ENCODE results near the gene MRTO4. TPM values are rescaled to one million over a fixed set of nuclear protein-coding genes. Genes with fewer than 3 reads are reported as not detected.

MRTO4 gene
- total and polyA plus RNA-seq, 2 of the 13 experiments (the other 11 are each of a cell fraction or from before 2014, with no cell fraction given): 28.1 to 59.2 TPM

GRCh38 chr1:19251305-19252196, at the start of gene MRTO4, which contains the start of gene EMC1 (continued):
- TF ChIP-seq ZNF367 (CRISPR knock-in tag; IDR thresholded peaks at IDR 0.05; ENCODE audit: borderline replicate concordance) (no peak), CEBPB (IDR thresholded peaks at IDR 0.05; ENCODE audit: borderline replicate concordance, low read depth, low read length) (no peak), HDAC1 (CRISPR knock-in tag; IDR thresholded peaks at IDR 0.05) (peak; percentile 98), NFAT5 (CRISPR knock-in tag; IDR thresholded peaks at IDR 0.05) (peak; percentile 77; the same call in 1 of the 2 replicates), ZNF569 (CRISPR knock-in tag; IDR thresholded peaks at IDR 0.05; ENCODE audit: borderline replicate concordance) (no peak), ZNF296 (CRISPR knock-in tag; conservative IDR thresholded peaks at IDR 0.05) (0 out of 2 replicates have a peak, but pooled peaks have one; percentile 13), ZNF510 (CRISPR knock-in tag; IDR thresholded peaks at IDR 0.05; ENCODE audit: low read depth) (peak; percentile 93; the same call in 1 of the 2 replicates), RELA (CRISPR knock-in tag; IDR thresholded peaks at IDR 0.05) (no peak), FOXJ3 (CRISPR knock-in tag; IDR thresholded peaks at IDR 0.05; ENCODE audit: borderline replicate concordance) (no peak), FOXO1 (CRISPR knock-in tag; IDR thresholded peaks at IDR 0.05) (peak; percentile 64; the same call in 1 of the 2 replicates), PHF20 (CRISPR knock-in tag; IDR thresholded peaks at IDR 0.05) (peak; percentile 96), NFRKB (IDR thresholded peaks at IDR 0.05) (no peak), MXD3 (CRISPR knock-in tag; IDR thresholded peaks at IDR 0.05) (peak; percentile 97), ZNF556 (CRISPR knock-in tag; IDR thresholded peaks at IDR 0.05; ENCODE audit: borderline replicate concordance) (peak; percentile 67), JUN (CRISPR knock-in tag; IDR thresholded peaks at IDR 0.05) (no peak), HMGA1 (CRISPR knock-in tag; conservative IDR thresholded peaks at IDR 0.05) (no peak), TIGD3 (CRISPR knock-in tag; IDR thresholded peaks at IDR 0.05; ENCODE audit: borderline replicate concordance) (peak; percentile 80; the same call in 1 of the 2 replicates), ZNF776 (CRISPR knock-in tag; IDR thresholded peaks at IDR 0.05) (peak; percentile 83), SP4 (CRISPR knock-in tag; IDR thresholded peaks at IDR 0.05) (peak; percentile 91), NCOA2 (CRISPR knock-in tag; IDR thresholded peaks at IDR 0.05) (peak; percentile 42; the same call in 1 of the 2 replicates), ARNT2 (CRISPR knock-in tag; IDR thresholded peaks at IDR 0.05; ENCODE audit: low read depth) (peak; percentile 54), RXRB (CRISPR knock-in tag; IDR thresholded peaks at IDR 0.05; ENCODE audit: borderline replicate concordance) (peak; percentile 33; the same call in 1 of the 2 replicates), ZNF557 (CRISPR knock-in tag; IDR thresholded peaks at IDR 0.05) (no peak), ZNF354B (CRISPR knock-in tag; IDR thresholded peaks at IDR 0.05) (no peak), KLF9 (CRISPR knock-in tag; IDR thresholded peaks at IDR 0.05; ENCODE audit: low read depth) (no peak)
